GM23338 (cell line): ENCODE measurements around the gene FOXP1. TPM values are rescaled to one million over a fixed set of nuclear protein-coding genes. Genes with fewer than 3 reads are reported as not detected.

Experiments used
- ATAC-seq: fragments of 200-7000 bp; cut with Tn5 transposase; 3 replicates; pipeline ENCODE4 v1.9.1; 2020
- DNase-seq: peaks from one replicate; pipeline ENCODE4 v3.0.0-alpha.2; 2015; ENCODE audit warnings: low spot score
- H2AFZ ChIP-seq: fragments of 200-600 bp; sonication (generic); 2 replicates; pipeline ENCODE4 v1.8.0; 2016; ENCODE audit warnings: antibody characterized with exemption, mild to moderate bottlenecking, moderate library complexity
- H3F3A ChIP-seq: fragments of 200-600 bp; sonication (generic); replicated peaks from 2 replicates; pipeline ENCODE4 v1.8.0; 2017; ENCODE audit warnings: antibody characterized with exemption, mixed run types, low read depth
- H3K27ac ChIP-seq: fragments of 200-600 bp; sonication (generic); 2 replicates; pipeline ENCODE4 v1.6.1; 2016; ENCODE audit warnings: low read depth
- H3K27me3 ChIP-seq: fragments of 200-600 bp; sonication (generic); 2 replicates; pipeline ENCODE4 v1.8.0; 2016; ENCODE audit warnings: mild to moderate bottlenecking, mixed run types, moderate library complexity; ENCODE audit not compliant: insufficient read depth
- H3K36me3 ChIP-seq: fragments of 200-600 bp; sonication (generic); 2 replicates; pipeline ENCODE4 v1.8.0; 2016; ENCODE audit warnings: mild to moderate bottlenecking; ENCODE audit not compliant: insufficient read depth
- H3K4me1 ChIP-seq: fragments of 200-600 bp; sonication (generic); 2 replicates; pipeline ENCODE4 v1.8.0; 2016; ENCODE audit warnings: mild to moderate bottlenecking, moderate library complexity; ENCODE audit not compliant: insufficient read depth
- H3K4me2 ChIP-seq: fragments of 200-600 bp; sonication (generic); 2 replicates; pipeline ENCODE4 v1.7.1; 2017; ENCODE audit warnings: mixed run types
- H3K4me3 ChIP-seq: fragments of 200-600 bp; sonication (generic); 2 replicates; pipeline ENCODE4 v1.6.1; 2016; ENCODE audit warnings: mixed run types
- H3K79me2 ChIP-seq: fragments of 200-600 bp; sonication (generic); replicated peaks from 2 replicates; pipeline ENCODE4 v1.8.0; 2017; ENCODE audit warnings: mild to moderate bottlenecking; ENCODE audit not compliant: insufficient read depth
- H3K9me2 ChIP-seq: fragments of 200-600 bp; sonication (generic); 2 replicates; pipeline ENCODE4 v1.8.0; 2017; ENCODE audit not compliant: insufficient read depth
- H4K20me1 ChIP-seq: fragments of 200-600 bp; sonication (generic); replicated peaks from 2 replicates; pipeline ENCODE4 v1.8.0; 2017; ENCODE audit warnings: mild to moderate bottlenecking; ENCODE audit not compliant: insufficient read depth
- H3K27ac Mint-ChIP-seq: 2 replicates; pipeline ENCODE4 v1.8.0; 2020; ENCODE audit warnings: inconsistent platforms, mild to moderate bottlenecking, moderate library complexity, mixed read lengths
- H3K27me3 Mint-ChIP-seq: 3 replicates; pipeline ENCODE4 v1.8.0; 2022; ENCODE audit warnings: low read depth, mild to moderate bottlenecking, moderate library complexity, mixed read lengths, inconsistent platforms; ENCODE audit not compliant: insufficient read depth, poor library complexity
- H3K36me3 Mint-ChIP-seq: 3 replicates; pipeline ENCODE4 v1.8.0; 2021; ENCODE audit warnings: low read depth, mild to moderate bottlenecking, inconsistent platforms, moderate library complexity, mixed read lengths
- H3K4me1 Mint-ChIP-seq: 3 replicates; pipeline ENCODE4 v1.8.0; 2020; ENCODE audit warnings: mild to moderate bottlenecking, inconsistent platforms, mixed read lengths
- H3K4me3 Mint-ChIP-seq: 3 replicates; pipeline ENCODE4 v1.8.0; 2021; ENCODE audit warnings: moderate library complexity, mild to moderate bottlenecking, inconsistent platforms, mixed read lengths
- H3K9me3 Mint-ChIP-seq: 3 replicates; pipeline ENCODE4 v1.8.0; 2020; ENCODE audit warnings: moderate library complexity, mild to moderate bottlenecking, inconsistent platforms, mixed read lengths
- CREB1 ChIP-seq: fragments of 250-450 bp; sonication (Bioruptor Pico); IDR thresholded peaks from 2 replicates; pipeline ENCODE4 v1.5.0; 2020; ENCODE audit warnings: low read depth, mild to moderate bottlenecking, moderate library complexity
- ETS1 ChIP-seq: IDR thresholded peaks from 2 replicates; pipeline ENCODE4 v1.6.1; 2016; ENCODE audit warnings: antibody characterized with exemption
- EZH2 ChIP-seq: fragments of 200-600 bp; sonication (generic); IDR thresholded peaks from one replicate; pipeline ENCODE4 v1.8.0; 2017; ENCODE audit warnings: antibody characterized with exemption, mild to moderate bottlenecking, low read depth; ENCODE audit not compliant: unreplicated experiment
- EZH2phosphoT487 ChIP-seq: fragments of 200-600 bp; sonication (generic); IDR thresholded peaks from one replicate; pipeline ENCODE4 v1.8.1; 2018; ENCODE audit warnings: antibody characterized with exemption; ENCODE audit not compliant: unreplicated experiment
- JUNB ChIP-seq: IDR thresholded peaks from one replicate; pipeline ENCODE4 v1.6.1; 2016; ENCODE audit warnings: antibody characterized with exemption; ENCODE audit not compliant: unreplicated experiment
- NANOG ChIP-seq: IDR thresholded peaks from 2 replicates; pipeline ENCODE4 v1.6.1; 2016; ENCODE audit warnings: antibody characterized with exemption, borderline replicate concordance
- POLR2AphosphoS5 ChIP-seq: IDR thresholded peaks from 2 replicates; pipeline ENCODE4 v1.6.1; 2016; ENCODE audit warnings: antibody characterized with exemption, low read depth
- REST ChIP-seq: IDR thresholded peaks from one replicate; pipeline ENCODE4 v1.6.1; 2018; ENCODE audit warnings: antibody characterized with exemption; ENCODE audit not compliant: unreplicated experiment
- STAT1 ChIP-seq: IDR thresholded peaks from one replicate; pipeline ENCODE4 v1.6.1; 2016; ENCODE audit warnings: antibody characterized with exemption; ENCODE audit not compliant: unreplicated experiment
- ZNF114 ChIP-seq: fragments of 250-450 bp; sonication (Bioruptor Pico); IDR thresholded peaks from 2 replicates; pipeline ENCODE4 v1.5.0; 2020; ENCODE audit warnings: mild to moderate bottlenecking, moderate library complexity
- ZNF331 ChIP-seq: fragments of 250-450 bp; sonication (Bioruptor Pico); IDR thresholded peaks from 2 replicates; pipeline ENCODE4 v1.5.0; 2020; ENCODE audit warnings: low read depth, mild to moderate bottlenecking, moderate library complexity
- polyA plus RNA-seq: library from polyadenylated mRNA; unstranded; fragments of >200 nt; fragmentation: Nextera tagmentation; extraction: Ambion mirVana; gene quantifications from 2 replicates; pipeline ENCODE4 v1.2.1, GENCODE V29; 2016
- total RNA-seq: library from RNA; depleted of rRNA; stranded (reverse); fragments of >200 nt; shearing (Covaris generic); gene quantifications from 2 replicates; pipeline ENCODE4 v1.2.3, GENCODE V29; 2014
- TF ChIP-seq, protein P1 (sequence below): fragments of 250-450 bp; sonication (Bioruptor Pico); IDR thresholded peaks from 2 replicates; pipeline ENCODE4 v1.5.0; 2020; ENCODE audit warnings: mild to moderate bottlenecking, moderate library complexity
- TF ChIP-seq, protein P2 (sequence below), 2 experiments: fragments of 200-600 bp in 1 of 2; sonication (generic) in 1 of 2; conservative IDR thresholded peaks; 2 replicates each; pipeline versions ENCODE4 v1.5.1 to v1.6.1; 2016 to 2017; ENCODE audit warnings: antibody characterized with exemption in 2 of 2, low read depth in 2 of 2, mild to moderate bottlenecking in 2 of 2, moderate library complexity in 1 of 2

The FOXP1 gene
- total and polyA plus RNA-seq, 2 experiments from 2014 or later = 32.9 to 35.5 TPM

- TF ChIP-seq NANOG (no peak), STAT1 (no peak), CREB1 (CRISPR knock-in tag) (no peak), JUNB (no peak), EZH2phosphoT487 (no peak)
Observed at GRCh38 chr3:71074423-71074822, 509.1 kb downstream of the FOXP1 start (continued).

DNA sequence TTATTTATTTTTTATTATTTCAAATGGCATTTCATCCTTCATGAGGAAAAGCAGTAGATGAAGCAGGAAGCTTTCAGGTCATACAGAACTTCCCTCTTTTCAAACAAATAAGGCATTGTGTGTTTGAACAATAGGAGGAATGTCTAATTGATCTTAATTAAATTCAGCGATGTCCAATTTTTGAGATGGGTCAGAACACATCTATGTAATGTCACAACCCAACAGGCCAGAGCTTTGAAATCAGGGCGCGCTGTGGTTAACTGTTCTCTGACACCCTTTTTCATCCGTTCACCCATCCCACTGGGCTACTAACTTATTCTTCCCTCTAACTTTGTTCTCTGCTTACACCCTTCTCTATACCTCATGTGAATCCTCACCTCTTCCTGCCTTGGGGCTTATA, 510.5 kb downstream of the FOXP1 start:
- no peak overlapping the region for H3K27ac ChIP-seq
- H3K36me3 Mint-ChIP-seq = no peaks in the 10 kb centered on the region
- H3K9me3 Mint-ChIP-seq = no peaks in the 10 kb centered on the region

More for the DNA sequence above, 510.5 kb downstream of the FOXP1 start:
- Mint-ChIP-seq H3K27ac (no peak overlapping the region), H3K4me3 (no peak overlapping the region), H3K4me1 (peaks cover 41% of the 10 kb centered on the region), H3K27me3 (no peaks in the 10 kb centered on the region)
- DNase-seq = no peak
- no peaks in the 10 kb centered on the region for H3K9me2 ChIP-seq
- TF ChIP-seq ZNF114 (no peak), EZH2phosphoT487 (no peak), JUNB (no peak), REST (no peak), NANOG (no peak), ZNF331 (CRISPR knock-in tag) (no peak), EZH2 (no peak), POLR2AphosphoS5 (no peak), ETS1 (no peak), CREB1 (CRISPR knock-in tag) (no peak), STAT1 (no peak)
- TF ChIP-seq, protein P1, sequence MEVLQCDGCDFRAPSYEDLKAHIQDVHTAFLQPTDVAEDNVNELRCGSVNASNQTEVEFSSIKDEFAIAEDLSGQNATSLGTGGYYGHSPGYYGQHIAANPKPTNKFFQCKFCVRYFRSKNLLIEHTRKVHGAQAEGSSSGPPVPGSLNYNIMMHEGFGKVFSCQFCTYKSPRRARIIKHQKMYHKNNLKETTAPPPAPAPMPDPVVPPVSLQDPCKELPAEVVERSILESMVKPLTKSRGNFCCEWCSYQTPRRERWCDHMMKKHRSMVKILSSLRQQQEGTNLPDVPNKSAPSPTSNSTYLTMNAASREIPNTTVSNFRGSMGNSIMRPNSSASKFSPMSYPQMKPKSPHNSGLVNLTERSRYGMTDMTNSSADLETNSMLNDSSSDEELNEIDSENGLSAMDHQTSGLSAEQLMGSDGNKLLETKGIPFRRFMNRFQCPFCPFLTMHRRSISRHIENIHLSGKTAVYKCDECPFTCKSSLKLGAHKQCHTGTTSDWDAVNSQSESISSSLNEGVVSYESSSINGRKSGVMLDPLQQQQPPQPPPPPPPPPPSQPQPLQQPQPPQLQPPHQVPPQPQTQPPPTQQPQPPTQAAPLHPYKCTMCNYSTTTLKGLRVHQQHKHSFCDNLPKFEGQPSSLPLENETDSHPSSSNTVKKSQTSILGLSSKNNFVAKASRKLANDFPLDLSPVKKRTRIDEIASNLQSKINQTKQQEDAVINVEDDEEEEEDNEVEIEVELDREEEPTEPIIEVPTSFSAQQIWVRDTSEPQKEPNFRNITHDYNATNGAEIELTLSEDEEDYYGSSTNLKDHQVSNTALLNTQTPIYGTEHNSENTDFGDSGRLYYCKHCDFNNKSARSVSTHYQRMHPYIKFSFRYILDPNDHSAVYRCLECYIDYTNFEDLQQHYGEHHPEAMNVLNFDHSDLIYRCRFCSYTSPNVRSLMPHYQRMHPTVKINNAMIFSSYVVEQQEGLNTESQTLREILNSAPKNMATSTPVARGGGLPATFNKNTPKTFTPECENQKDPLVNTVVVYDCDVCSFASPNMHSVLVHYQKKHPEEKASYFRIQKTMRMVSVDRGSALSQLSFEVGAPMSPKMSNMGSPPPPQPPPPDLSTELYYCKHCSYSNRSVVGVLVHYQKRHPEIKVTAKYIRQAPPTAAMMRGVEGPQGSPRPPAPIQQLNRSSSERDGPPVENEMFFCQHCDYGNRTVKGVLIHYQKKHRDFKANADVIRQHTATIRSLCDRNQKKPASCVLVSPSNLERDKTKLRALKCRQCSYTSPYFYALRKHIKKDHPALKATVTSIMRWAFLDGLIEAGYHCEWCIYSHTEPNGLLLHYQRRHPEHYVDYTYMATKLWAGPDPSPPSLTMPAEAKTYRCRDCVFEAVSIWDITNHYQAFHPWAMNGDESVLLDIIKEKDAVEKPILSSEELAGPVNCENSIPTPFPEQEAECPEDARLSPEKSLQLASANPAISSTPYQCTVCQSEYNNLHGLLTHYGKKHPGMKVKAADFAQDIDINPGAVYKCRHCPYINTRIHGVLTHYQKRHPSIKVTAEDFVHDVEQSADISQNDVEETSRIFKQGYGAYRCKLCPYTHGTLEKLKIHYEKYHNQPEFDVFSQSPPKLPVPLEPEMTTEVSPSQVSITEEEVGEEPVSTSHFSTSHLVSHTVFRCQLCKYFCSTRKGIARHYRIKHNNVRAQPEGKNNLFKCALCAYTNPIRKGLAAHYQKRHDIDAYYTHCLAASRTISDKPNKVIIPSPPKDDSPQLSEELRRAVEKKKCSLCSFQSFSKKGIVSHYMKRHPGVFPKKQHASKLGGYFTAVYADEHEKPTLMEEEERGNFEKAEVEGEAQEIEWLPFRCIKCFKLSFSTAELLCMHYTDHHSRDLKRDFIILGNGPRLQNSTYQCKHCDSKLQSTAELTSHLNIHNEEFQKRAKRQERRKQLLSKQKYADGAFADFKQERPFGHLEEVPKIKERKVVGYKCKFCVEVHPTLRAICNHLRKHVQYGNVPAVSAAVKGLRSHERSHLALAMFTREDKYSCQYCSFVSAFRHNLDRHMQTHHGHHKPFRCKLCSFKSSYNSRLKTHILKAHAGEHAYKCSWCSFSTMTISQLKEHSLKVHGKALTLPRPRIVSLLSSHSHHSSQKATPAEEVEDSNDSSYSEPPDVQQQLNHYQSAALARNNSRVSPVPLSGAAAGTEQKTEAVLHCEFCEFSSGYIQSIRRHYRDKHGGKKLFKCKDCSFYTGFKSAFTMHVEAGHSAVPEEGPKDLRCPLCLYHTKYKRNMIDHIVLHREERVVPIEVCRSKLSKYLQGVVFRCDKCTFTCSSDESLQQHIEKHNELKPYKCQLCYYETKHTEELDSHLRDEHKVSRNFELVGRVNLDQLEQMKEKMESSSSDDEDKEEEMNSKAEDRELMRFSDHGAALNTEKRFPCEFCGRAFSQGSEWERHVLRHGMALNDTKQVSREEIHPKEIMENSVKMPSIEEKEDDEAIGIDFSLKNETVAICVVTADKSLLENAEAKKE (CRISPR knock-in tag) = no peak
- TF ChIP-seq, protein P2, sequence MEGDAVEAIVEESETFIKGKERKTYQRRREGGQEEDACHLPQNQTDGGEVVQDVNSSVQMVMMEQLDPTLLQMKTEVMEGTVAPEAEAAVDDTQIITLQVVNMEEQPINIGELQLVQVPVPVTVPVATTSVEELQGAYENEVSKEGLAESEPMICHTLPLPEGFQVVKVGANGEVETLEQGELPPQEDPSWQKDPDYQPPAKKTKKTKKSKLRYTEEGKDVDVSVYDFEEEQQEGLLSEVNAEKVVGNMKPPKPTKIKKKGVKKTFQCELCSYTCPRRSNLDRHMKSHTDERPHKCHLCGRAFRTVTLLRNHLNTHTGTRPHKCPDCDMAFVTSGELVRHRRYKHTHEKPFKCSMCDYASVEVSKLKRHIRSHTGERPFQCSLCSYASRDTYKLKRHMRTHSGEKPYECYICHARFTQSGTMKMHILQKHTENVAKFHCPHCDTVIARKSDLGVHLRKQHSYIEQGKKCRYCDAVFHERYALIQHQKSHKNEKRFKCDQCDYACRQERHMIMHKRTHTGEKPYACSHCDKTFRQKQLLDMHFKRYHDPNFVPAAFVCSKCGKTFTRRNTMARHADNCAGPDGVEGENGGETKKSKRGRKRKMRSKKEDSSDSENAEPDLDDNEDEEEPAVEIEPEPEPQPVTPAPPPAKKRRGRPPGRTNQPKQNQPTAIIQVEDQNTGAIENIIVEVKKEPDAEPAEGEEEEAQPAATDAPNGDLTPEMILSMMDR (conservative IDR thresholded peaks at IDR 0.05; ENCODE audit: low read depth in 2 of 2) = no peak
- H3K4me2 ChIP-seq = no peak overlapping the region
- H3K79me2 ChIP-seq = 0 out of 2 replicates have a peak, but pooled peaks cover 8% of the 10 kb centered on the region
- no peak for ATAC-seq
- no peaks in the 10 kb centered on the region for H3K27me3 ChIP-seq
- peaks cover 25% of the 10 kb centered on the region for H3K4me1 ChIP-seq
- no peaks in the 10 kb centered on the region for H3K36me3 ChIP-seq
- H2AFZ ChIP-seq = no peak overlapping the region
- H4K20me1 ChIP-seq = no peaks in the 10 kb centered on the region
- H3K4me3 ChIP-seq = no peak overlapping the region
- no peaks in the 10 kb centered on the region for H3F3A ChIP-seq
